Esophagus mucosa (tissue), 1 donor: ENCODE data around the gene VASP. TPM values are rescaled to one million over a fixed set of nuclear protein-coding genes. Genes with fewer than 3 reads are reported as not detected.
A peak's percentile ranks its signal among the peaks of the same experiment; 100 is the strongest.
"Not testable (repeated sequence)": the region's sequence is repeated elsewhere in the genome, so short reads cannot be mapped to it uniquely, and the experiment has no call there.

Experiments
- ATAC-seq: fragments of 200-7000 bp; cut with Tn5 transposase; one replicate; pipeline ENCODE4 v1.9.1; 2020
- total RNA-seq: library from RNA; stranded (reverse); gene quantifications from one replicate; pipeline ENCODE4 v1.2.4, GENCODE V29; 2023
- donor health status: DM: yes; HTN: yes; CAD: no.

VASP gene
- total RNA-seq, 1 donor from 2014 or later = 48.8 TPM

DNA sequence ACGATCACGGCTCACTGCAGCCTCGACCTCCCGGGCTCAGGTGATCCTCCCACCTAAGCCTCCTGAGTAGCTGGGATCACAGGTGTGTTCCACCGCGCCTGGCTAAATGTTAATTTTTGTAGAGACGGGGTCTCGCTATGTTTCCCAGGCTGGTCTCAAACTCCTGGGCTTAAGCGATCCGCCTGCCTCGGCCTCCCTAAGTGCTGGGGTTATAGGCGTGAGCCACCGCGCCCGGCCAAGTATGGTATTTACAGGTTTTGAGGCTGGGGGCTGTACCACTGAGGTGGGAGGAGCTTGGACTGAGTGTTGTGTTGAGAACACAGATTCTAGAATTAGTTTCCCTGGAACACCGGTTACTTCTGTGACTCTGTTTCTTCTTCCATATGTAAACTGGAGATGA, 9.5 kb upstream of the VASP start:
- no peak for ATAC-seq

DNA sequence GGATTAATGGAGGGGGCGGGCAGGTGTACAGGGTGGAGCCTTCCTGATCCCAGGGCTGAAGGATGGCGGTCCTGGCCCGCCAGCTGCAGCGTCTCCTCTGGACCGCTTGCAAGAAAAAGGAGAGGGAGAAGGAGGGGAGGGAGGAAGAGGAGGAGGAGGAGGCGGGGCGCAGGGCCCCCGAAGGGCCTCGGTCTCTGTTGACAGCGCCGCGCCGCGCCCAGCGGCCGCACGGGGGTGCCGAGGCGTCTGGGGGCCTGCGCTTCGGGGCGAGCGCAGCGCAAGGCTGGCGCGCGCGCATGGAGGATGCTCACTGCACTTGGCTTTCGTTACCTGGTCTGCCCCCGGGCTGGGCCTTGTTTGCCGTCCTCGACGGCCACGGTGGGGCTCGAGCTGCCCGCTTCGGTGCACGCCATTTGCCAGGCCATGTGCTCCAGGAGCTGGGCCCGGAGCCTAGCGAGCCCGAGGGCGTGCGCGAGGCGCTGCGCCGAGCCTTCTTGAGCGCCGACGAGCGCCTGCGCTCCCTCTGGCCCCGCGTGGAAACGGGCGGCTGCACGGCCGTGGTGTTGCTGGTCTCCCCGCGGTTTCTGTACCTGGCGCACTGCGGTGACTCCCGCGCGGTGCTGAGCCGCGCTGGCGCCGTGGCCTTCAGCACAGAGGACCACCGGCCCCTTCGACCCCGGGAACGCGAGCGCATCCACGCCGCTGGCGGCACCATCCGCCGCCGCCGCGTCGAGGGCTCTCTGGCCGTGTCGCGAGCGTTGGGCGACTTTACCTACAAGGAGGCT, 8.7 kb upstream of the VASP start, which contains the start of gene PPM1N:
TSS of gene PPM1N (plus strand) at position 33 of the 785 bp plus-strand sequence. CDS start at position 63, 30 bp downstream.
- peak; percentile 19 for ATAC-seq

DNA sequence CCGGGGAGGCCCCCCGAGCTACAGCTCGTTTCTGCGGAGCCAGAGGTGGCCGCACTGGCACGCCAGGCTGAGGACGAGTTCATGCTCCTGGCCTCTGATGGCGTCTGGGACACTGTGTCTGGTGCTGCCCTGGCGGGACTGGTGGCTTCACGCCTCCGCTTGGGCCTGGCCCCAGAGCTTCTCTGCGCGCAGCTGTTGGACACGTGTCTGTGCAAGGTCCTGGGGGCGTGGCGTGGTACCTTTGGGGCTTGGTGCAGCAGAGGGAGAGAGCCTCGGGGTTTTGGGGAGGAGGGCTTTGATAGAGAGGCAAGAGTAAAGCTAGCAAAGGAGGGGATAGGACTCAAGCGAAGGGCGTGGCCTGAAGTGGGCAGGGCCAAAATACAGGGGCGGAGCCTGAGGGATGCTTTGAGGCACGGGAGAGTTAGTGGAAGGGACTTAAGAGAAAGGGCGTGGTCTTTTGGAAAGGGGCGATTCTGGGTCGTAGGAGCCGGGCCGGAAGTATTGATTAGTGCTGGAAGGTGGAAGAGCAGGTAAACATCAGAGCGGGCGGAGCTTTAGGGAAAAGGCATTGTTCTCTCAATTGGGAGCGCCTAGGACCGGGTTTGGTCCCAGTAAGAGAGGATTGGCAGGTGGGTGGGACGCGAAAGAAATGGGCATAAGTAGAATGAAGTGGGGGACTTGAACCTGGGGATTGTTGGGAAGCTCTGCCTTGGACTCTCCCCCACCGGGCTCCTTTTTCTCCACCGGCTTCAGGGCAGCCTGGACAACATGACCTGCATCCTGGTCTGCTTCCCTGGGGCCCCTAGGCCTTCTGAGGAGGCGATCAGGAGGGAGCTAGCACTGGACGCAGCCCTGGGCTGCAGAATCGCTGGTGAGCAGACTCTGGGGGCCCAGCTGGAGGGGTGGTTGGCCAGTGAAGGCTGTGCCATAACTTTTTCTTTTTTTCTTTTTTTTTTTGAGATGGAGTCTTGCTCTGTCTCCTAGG, 7.8 kb upstream of the VASP start:
- ATAC-seq = peak; percentile 29

GRCh38 chr19:45500918-45501729, 6.2 kb upstream of the VASP start:
- ATAC-seq = no peak

GRCh38 chr19:45501730-45502014, 5.6 kb upstream of the VASP start:
- no peak for ATAC-seq

DNA sequence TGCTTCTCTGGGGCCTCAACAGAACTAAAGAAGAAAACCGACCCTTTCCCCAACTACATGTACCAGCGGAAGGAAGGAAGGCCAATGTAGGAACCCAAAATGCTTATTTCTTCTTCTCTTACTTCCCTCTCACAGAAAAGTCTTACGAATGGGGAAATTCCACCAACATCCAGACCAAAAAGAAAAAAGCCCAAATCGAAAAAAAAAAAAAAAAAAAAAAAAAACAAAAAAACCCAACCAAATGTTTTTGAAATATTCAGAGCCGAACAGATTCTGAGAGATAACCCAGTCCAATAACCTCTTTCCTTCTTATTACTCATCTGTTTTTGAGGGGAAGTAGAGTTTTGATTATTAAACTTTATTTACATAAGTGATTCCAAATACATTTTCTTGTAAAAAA, 5.2 kb upstream of the VASP start:
- no peak for ATAC-seq

DNA sequence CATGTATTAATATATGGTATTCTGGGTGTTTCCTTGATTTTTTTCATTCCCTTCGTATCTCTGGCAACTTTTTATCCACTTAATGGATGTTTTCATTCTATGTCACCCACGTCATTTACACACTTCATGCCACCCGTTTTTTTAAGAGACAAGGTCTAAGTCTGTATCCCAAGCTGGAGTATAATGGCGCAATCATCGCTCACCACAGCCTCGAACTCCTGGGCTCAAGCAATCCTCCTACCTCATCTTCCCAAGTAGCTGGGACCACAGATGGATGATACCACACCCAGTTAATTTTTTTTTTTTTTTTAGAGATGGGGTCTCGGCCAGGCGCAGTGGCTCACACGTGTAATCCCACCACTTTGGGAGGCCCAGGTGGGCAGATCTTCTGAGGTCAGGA, 3.4 kb upstream of the VASP start:
- ATAC-seq = no peak

GRCh38 chr19:45505151-45505995, 1.9 kb upstream of the VASP start:
- ATAC-seq = no peak

- ATAC-seq = no peak
Measured at GRCh38 chr19:45505996-45506245, 1.4 kb upstream of the VASP start.

DNA sequence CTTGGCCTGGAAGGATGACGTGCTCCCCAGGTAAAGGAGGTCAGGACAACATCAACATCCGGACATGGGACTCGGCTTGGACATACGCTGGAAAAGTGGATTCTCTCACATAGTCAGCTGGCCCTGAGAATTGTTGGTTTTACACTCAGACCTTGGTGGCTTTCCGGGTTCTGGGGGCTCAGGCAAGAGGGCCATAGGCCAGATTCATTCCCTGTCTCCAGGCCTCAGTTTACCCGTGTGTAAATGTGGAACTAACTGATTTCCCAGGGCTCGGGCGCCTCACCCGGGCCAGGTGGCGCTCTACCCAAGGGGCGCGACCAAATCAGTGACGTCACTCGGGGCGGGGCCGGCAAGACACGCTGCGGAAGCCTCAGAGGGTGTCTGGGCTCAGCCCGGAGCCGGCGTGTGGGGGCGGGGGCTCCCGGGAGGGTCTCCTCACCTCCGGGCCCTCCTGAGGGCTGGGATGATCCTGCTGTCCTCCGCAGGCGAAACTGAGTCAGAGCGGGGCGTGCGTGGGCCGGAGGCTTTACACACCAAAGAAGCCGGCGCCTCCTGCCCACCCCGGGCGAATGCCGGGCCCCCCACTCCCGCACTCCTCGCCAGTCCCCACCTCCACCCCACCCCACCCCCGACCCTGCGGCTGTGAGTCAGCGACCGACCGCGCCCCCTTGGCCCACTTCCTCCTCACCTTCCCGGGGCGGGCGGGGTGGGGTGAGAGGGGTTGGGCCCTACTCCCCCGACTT, 862 bp upstream of the VASP start:
- ATAC-seq = peak; percentile 87

DNA sequence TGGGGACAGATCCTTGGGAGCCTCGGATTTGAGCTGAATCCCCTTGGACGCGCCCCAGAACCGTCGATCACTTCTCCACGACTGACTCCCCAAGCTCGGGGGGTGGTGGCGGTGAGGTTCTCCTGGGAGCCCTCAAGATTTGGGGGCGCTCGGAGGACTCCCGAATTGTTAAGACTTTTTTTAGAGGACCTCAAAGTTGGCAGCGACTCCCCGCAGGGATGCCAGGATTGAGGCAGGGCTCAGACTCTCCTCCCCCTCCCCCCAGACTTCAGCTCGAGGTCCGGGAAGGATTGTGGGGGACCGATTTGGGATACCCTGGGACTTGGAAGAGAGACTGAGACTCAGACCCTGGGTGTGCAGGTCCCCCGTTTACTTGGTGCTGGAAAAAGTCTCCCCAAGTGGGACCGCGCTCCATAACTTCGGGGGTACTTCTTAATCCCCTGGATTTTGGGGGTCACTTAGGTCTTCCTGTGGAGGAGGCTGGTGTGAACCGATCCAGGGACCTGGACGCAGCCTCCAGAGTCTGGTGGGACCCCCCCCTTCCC, 665 bp downstream of the VASP start:
- ATAC-seq = no peak

GRCh38 chr19:45508417-45508860, 1.2 kb downstream of the VASP start:
- peak; percentile 3 for ATAC-seq

GRCh38 chr19:45508861-45509691, 1.8 kb downstream of the VASP start:
- ATAC-seq = peak; percentile 0

- no peak for ATAC-seq
Measured at GRCh38 chr19:45509692-45510015, 2.4 kb downstream of the VASP start.

- not testable (repeated sequence) for ATAC-seq
Measured at GRCh38 chr19:45510352-45510751, 3.1 kb downstream of the VASP start.

DNA sequence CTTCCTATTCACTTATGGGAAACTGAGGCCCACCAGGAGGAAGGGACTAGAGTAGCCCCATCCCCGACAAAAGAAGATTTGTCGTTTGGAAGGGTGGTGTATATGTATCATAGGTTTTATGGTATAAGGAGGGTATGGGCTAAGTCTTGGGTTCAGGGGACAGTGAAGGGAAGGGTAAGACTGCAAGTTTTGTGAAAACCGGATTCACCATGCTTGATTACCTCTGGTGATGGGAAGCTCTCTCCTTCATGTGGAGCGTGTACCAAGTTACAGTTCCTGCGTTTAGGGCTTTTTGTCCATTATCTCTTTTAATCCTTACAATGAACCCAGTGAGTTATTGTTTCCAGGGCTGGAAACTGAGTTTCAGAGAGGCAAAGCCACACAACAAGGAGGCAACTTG, 3.8 kb downstream of the VASP start:
- no peak for ATAC-seq

- no peak for ATAC-seq
Measured at GRCh38 chr19:45512881-45513483, 5.7 kb downstream of the VASP start.

- peak; percentile 56 for ATAC-seq
Measured at GRCh38 chr19:45514376-45515051, 7.2 kb downstream of the VASP start.

- ATAC-seq = peak; percentile 32
Measured at GRCh38 chr19:45515081-45515624, 7.9 kb downstream of the VASP start.
